ENCODE measurements around the gene RNF26. TPM values are rescaled to one million over a fixed set of nuclear protein-coding genes. Genes with fewer than 3 reads are reported as not detected.

Gene RNF26
- total RNA-seq, 1 experiment from 2014 or later = 45.6 TPM

DNA sequence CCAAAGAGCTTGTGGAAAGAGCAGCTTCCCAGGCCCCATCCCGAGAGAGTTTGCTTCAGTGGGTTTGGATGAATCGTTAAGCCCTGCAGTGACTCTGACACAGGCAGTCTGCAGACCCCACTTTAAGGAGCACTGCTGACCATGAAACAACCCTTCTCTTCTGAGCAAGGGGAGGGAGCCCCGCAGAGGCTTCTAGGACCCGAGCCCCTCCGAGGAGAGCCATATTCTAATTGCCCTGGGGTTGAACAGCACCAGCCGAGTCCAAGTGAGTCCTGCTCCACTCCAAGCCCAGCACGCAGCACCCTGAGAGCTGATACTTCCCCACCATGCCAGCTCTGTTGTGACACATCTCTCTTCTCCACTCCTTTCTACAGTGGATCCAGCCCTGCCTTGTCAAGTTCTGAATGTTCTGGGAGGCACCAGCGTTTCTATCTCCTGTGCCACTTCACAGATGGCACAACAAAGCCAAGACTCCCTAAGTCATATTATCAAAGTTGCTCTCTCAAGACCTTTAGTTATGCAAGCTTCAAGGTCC lies 36.8 kb downstream of the RNF26 start (continued):
- TF ChIP-seq RAD21 (IDR thresholded peaks at IDR 0.05; ENCODE audit: low read depth) (no peak), SP1 (IDR thresholded peaks at IDR 0.05; ENCODE audit: low read depth) (no peak), EGR1 (IDR thresholded peaks at IDR 0.05; ENCODE audit: low read depth) (no peak), FOSL1 (IDR thresholded peaks at IDR 0.05; ENCODE audit: low read depth) (no peak), JUND (IDR thresholded peaks at IDR 0.05) (no peak), POLR2A (IDR thresholded peaks at IDR 0.05; ENCODE audit: borderline replicate concordance, extremely low read depth, insufficient read depth, insufficient read length) (no peak), ELF1 (IDR thresholded peaks at IDR 0.05; ENCODE audit: borderline replicate concordance, low read depth) (no peak), SRF (IDR thresholded peaks at IDR 0.05; ENCODE audit: low read depth) (no peak), ZBTB33 (IDR thresholded peaks at IDR 0.05; ENCODE audit: extremely low read depth, insufficient replicate concordance, low read length) (no peak), EZH2phosphoT487 (IDR thresholded peaks at IDR 0.05; ENCODE audit: borderline replicate concordance) (no peak), CEBPB (IDR thresholded peaks at IDR 0.05; ENCODE audit: low read depth) (no peak)

DNA sequence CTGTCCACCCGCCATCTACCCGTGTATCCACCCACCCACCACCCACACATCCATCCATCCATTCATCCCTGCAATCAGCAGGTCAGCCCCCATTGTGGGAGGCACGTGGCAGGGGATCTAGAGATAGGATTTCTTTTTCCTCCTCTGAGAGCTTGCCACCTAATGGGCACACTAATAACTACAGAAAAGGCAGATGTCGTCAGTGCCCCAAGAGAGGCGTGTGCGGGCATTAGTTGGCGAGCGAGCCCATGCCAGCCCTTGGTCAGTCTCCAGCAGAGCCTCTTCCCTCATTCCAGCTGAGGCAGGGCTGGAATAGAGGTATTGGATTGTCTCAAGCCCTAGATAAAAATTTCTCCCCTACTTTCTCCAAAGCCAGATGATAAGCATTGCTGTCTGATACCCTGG lies 37.5 kb downstream of the RNF26 start:
- CTCF ChIA-PET = interaction anchor here (0.8 to 7.5 kb wide), 6 partner anchors 9 to 340 kb away, joined by 3 to 54 read pairs (median 8); partner anchors contain the start of gene USP2
- no peak overlapping the region for H2AFZ ChIP-seq (ENCODE audit: low read depth, low read length, poor library complexity, severe bottlenecking)
- no peak for TF ChIP-seq ZNF274 (IDR thresholded peaks at IDR 0.05; ENCODE audit: low read depth, low read length)
- TF ChIP-seq ELF1 (IDR thresholded peaks at IDR 0.05; ENCODE audit: borderline replicate concordance, low read depth) = no peak
- TF ChIP-seq CBX3 (IDR thresholded peaks at IDR 0.05; ENCODE audit: low read depth) = no peak
- TF ChIP-seq TCF7L2 (IDR thresholded peaks at IDR 0.05; ENCODE audit: borderline replicate concordance, extremely low read depth, insufficient read depth, insufficient read length) = no peak
- peak; percentile 58 for TF ChIP-seq RAD21 (IDR thresholded peaks at IDR 0.05; ENCODE audit: low read depth)
- no peak for TF ChIP-seq POLR2A (IDR thresholded peaks at IDR 0.05; ENCODE audit: borderline replicate concordance, extremely low read depth, insufficient read depth, insufficient read length)
- peak; percentile 84 for TF ChIP-seq MAX (IDR thresholded peaks at IDR 0.05)
- no peak for TF ChIP-seq EZH2 (IDR thresholded peaks at IDR 0.05)
- no peak for TF ChIP-seq YY1 (IDR thresholded peaks at IDR 0.05; ENCODE audit: extremely low read depth, insufficient replicate concordance, low read depth, low read length)
- no peak for TF ChIP-seq ATF3 (IDR thresholded peaks at IDR 0.05)
- no peak for TF ChIP-seq SP1 (IDR thresholded peaks at IDR 0.05; ENCODE audit: low read depth)
- TF ChIP-seq FOSL1 (IDR thresholded peaks at IDR 0.05; ENCODE audit: low read depth) = no peak
- no peak for TF ChIP-seq CEBPB (IDR thresholded peaks at IDR 0.05; ENCODE audit: low read depth)
- TF ChIP-seq, protein P1, sequence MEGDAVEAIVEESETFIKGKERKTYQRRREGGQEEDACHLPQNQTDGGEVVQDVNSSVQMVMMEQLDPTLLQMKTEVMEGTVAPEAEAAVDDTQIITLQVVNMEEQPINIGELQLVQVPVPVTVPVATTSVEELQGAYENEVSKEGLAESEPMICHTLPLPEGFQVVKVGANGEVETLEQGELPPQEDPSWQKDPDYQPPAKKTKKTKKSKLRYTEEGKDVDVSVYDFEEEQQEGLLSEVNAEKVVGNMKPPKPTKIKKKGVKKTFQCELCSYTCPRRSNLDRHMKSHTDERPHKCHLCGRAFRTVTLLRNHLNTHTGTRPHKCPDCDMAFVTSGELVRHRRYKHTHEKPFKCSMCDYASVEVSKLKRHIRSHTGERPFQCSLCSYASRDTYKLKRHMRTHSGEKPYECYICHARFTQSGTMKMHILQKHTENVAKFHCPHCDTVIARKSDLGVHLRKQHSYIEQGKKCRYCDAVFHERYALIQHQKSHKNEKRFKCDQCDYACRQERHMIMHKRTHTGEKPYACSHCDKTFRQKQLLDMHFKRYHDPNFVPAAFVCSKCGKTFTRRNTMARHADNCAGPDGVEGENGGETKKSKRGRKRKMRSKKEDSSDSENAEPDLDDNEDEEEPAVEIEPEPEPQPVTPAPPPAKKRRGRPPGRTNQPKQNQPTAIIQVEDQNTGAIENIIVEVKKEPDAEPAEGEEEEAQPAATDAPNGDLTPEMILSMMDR (IDR thresholded peaks at IDR 0.05 in 2 of 3, conservative IDR thresholded peaks at IDR 0.05 in 1 of 3; ENCODE audit: borderline replicate concordance in 1 of 3, insufficient read depth in 1 of 3, low read depth in 2 of 3, low read length in 2 of 3) = peak; percentile 30 to 70 (median 35); a peak in 4 of 6 replicates
- TF ChIP-seq EZH2phosphoT487 (IDR thresholded peaks at IDR 0.05; ENCODE audit: borderline replicate concordance) = no peak
- H3K27me3 ChIP-seq (ENCODE audit: insufficient read depth, low read length) = no peaks in the 10 kb centered on the region
- no peak overlapping the region for H3K27ac ChIP-seq (ENCODE audit: low read depth, low read length)
- DNase-seq (ENCODE audit: low read depth, low spot score) = no peak
- POLR2A ChIA-PET = interaction anchor here (0.5 to 1.2 kb wide), 2 partner anchors 11 to 33 kb away, joined by 3 to 4 read pairs; no protein-coding TSS in a partner anchor
- H3K4me3 ChIP-seq (replicated peaks in 1 of 2; ENCODE audit: low read depth in 1 of 2, low read length in 2 of 2) = no peak overlapping the region
- peaks cover 35 to 42% of the 10 kb centered on the region in 2 experiments for H3K4me1 ChIP-seq (ENCODE audit: control insufficient read depth in 1 of 2, insufficient read depth in 2 of 2, low read length in 2 of 2)
- no peaks in the 10 kb centered on the region for H3K9me2 ChIP-seq (ENCODE audit: insufficient read depth)
- no peaks in the 10 kb centered on the region for H3K36me3 ChIP-seq (ENCODE audit: control insufficient read depth in 1 of 2, insufficient read depth in 2 of 2, low read length in 2 of 2)
- RAD21 ChIA-PET (ENCODE audit: low non-redundant PET in 1 of 2, low total read pairs in 2 of 2, uncharacterized antibody in 2 of 2, unreplicated experiment in 2 of 2) = interaction anchor here (0.7 to 1.0 kb wide), 2 partner anchors 15 kb away, joined by 3 read pairs; no protein-coding TSS in a partner anchor
- H4K20me1 ChIP-seq (ENCODE audit: insufficient read depth) = no peaks in the 10 kb centered on the region
- no TSS peak for BruUV-seq (replicated peaks)
- H3K79me2 ChIP-seq (ENCODE audit: insufficient read depth, low read length) = no peaks in the 10 kb centered on the region
- H3K4me2 ChIP-seq (ENCODE audit: low read length) = no peak overlapping the region
- intact Hi-C loops (cut with micrococcal nuclease) = no loop called here
- no peaks in the 10 kb centered on the region for H3K9me3 ChIP-seq (ENCODE audit: control insufficient read depth in 1 of 2, insufficient read depth in 1 of 2, low read depth in 1 of 2, low read length in 2 of 2)
- peak; percentile 61 for ATAC-seq
- H3K9ac ChIP-seq (ENCODE audit: low read length) = no peak overlapping the region

Measured in HCT116 (cell line).